SK-N-SH (cell line): ENCODE measurements around the gene GNB5. TPM values are rescaled to one million over a fixed set of nuclear protein-coding genes. Genes with fewer than 3 reads are reported as not detected.

ENCODE experiments used
- CTCF ChIA-PET: fragments of 300-600, 350-600 bp; formaldehyde crosslinking; extraction: SDS; loops from one replicate; lab custom pipeline; 2021; lab: Yijun Ruan, JAX
- POLR2A ChIA-PET: fragments of 350-600 bp; sonication (Branson Sonifier 250); formaldehyde crosslinking; extraction: SDS; loops from one replicate; lab custom pipeline; 2020; ENCODE audit warnings: antibody characterized with exemption, inconsistent platforms; lab: Yijun Ruan, JAX
- DNase-seq: peaks from one replicate; pipeline ENCODE4 v3.0.0; 2012
- H2AFZ ChIP-seq: fragments of 200-600 bp; sonication (generic); 2 replicates; pipeline ENCODE4 v1.8.1; 2016; ENCODE audit warnings: antibody characterized with exemption, mild to moderate bottlenecking, low read depth
- H3F3A ChIP-seq: fragments of 200-600 bp; sonication (generic); replicated peaks from 2 replicates; pipeline ENCODE3; 2016; ENCODE audit warnings: antibody characterized with exemption, mild to moderate bottlenecking; ENCODE audit not compliant: insufficient read depth
- H3K27ac ChIP-seq, 2 experiments: fragments of 200-500 bp in 1 of 2; fragments of 200-600 bp in 1 of 2; sonication (Bioruptor generic) in 1 of 2; sonication (generic), shearing (Covaris generic) in 1 of 2; 2 replicates each; pipeline versions ENCODE4 v1.5.1 to v1.6.1; 2014 to 2016; ENCODE audit warnings: low read depth in 2 of 2, inconsistent platforms in 1 of 2, low read length in 1 of 2, mild to moderate bottlenecking in 1 of 2, mixed read lengths in 1 of 2
- H3K27me3 ChIP-seq: fragments of 200-600 bp; sonication (generic), shearing (Covaris generic); 2 replicates; pipeline ENCODE4 v1.6.1; 2016; ENCODE audit warnings: mixed run types; ENCODE audit not compliant: insufficient read depth
- H3K36me3 ChIP-seq, 2 experiments: fragments of 200-500 bp in 1 of 2; fragments of 200-600 bp in 1 of 2; sonication (Bioruptor generic) in 1 of 2; sonication (generic) in 1 of 2; replicated peaks in 1 of 2; 2 replicates each; pipeline versions ENCODE3 to v1.5.1; 2014 to 2016; ENCODE audit warnings: low read length in 1 of 2, mild to moderate bottlenecking in 1 of 2; ENCODE audit not compliant: insufficient read depth in 2 of 2, control insufficient read depth in 1 of 2
- H3K4me1 ChIP-seq, 2 experiments: fragments of 200-500 bp in 1 of 2; fragments of 200-600 bp in 1 of 2; sonication (Bioruptor generic) in 1 of 2; sonication (generic), shearing (Covaris generic) in 1 of 2; 2 replicates each; pipeline versions ENCODE4 v1.5.1 to v1.6.1; 2014 to 2016; ENCODE audit warnings: low read depth in 1 of 2, low read length in 1 of 2, mixed run types in 1 of 2; ENCODE audit not compliant: insufficient read depth in 2 of 2, control insufficient read depth in 1 of 2
- H3K4me2 ChIP-seq: fragments of 200-600 bp; sonication (generic), shearing (Covaris generic); 2 replicates; pipeline ENCODE4 v1.6.1; 2017; ENCODE audit warnings: mixed run types
- H3K4me3 ChIP-seq, 2 experiments: fragments of 200-500 bp in 1 of 2; fragments of 200-600 bp in 1 of 2; sonication (Bioruptor generic) in 1 of 2; sonication (generic), shearing (Covaris generic) in 1 of 2; 2 replicates each; pipeline versions ENCODE4 v1.5.1 to v1.8.1; 2014 to 2016; ENCODE audit warnings: low read depth in 2 of 2, inconsistent platforms in 1 of 2, low read length in 1 of 2, mild to moderate bottlenecking in 1 of 2, mixed read lengths in 1 of 2, moderate library complexity in 1 of 2
- H3K79me2 ChIP-seq: fragments of 200-600 bp; sonication (generic); 2 replicates; pipeline ENCODE4 v1.8.1; 2017; ENCODE audit warnings: mild to moderate bottlenecking; ENCODE audit not compliant: insufficient read depth
- H3K9ac ChIP-seq: fragments of 200-600 bp; sonication (generic); 2 replicates; pipeline ENCODE4 v1.6.1; 2017; ENCODE audit warnings: mixed run types
- H3K9me2 ChIP-seq: fragments of 200-600 bp; sonication (generic); 2 replicates; pipeline ENCODE4 v1.6.1; 2017; ENCODE audit warnings: mixed run types
- H3K9me3 ChIP-seq: fragments of 200-600 bp; sonication (generic); 2 replicates; pipeline ENCODE4 v1.6.1; 2017; ENCODE audit warnings: mixed run types, mild to moderate bottlenecking, moderate library complexity
- H4K20me1 ChIP-seq: fragments of 200-600 bp; sonication (generic); 2 replicates; pipeline ENCODE4 v1.6.1; 2017; ENCODE audit warnings: mild to moderate bottlenecking, mixed run types; ENCODE audit not compliant: insufficient read depth
- ELF1 ChIP-seq: IDR thresholded peaks from 2 replicates; pipeline ENCODE4 v1.4.0; 2012
- EP300 ChIP-seq, 2 experiments: IDR thresholded peaks; 2 replicates each; pipeline versions ENCODE4 v1.4.0 to v1.6.1; 2012; ENCODE audit warnings: borderline replicate concordance in 1 of 2, low read depth in 1 of 2, low read length in 1 of 2
- EZH2phosphoT487 ChIP-seq: fragments of 200-600 bp; sonication (generic); IDR thresholded peaks from 2 replicates; pipeline ENCODE4 v1.6.1; 2017; ENCODE audit warnings: low read depth, mixed run types, mild to moderate bottlenecking, antibody characterized with exemption, moderate library complexity, borderline replicate concordance
- FOSL2 ChIP-seq: IDR thresholded peaks from 2 replicates; pipeline ENCODE4 v1.4.0; 2012; ENCODE audit warnings: low read depth, mild to moderate bottlenecking, moderate library complexity, borderline replicate concordance
- GABPA ChIP-seq: IDR thresholded peaks from 2 replicates; pipeline ENCODE4 v1.4.0; 2012; ENCODE audit warnings: low read depth, mild to moderate bottlenecking
- JUND ChIP-seq: IDR thresholded peaks from 2 replicates; pipeline ENCODE4 v1.4.0; 2012
- MEF2A ChIP-seq: IDR thresholded peaks from 2 replicates; pipeline ENCODE4 v1.4.0; 2012; ENCODE audit warnings: low read depth, borderline replicate concordance
- MXI1 ChIP-seq: IDR thresholded peaks from 2 replicates; pipeline ENCODE4 v1.6.1; 2012; ENCODE audit warnings: mild to moderate bottlenecking, low read depth, low read length, improper control_type of control experiment
- NFIC ChIP-seq: IDR thresholded peaks from 2 replicates; pipeline ENCODE4 v1.4.0; 2012; ENCODE audit warnings: borderline replicate concordance
- NRF1 ChIP-seq: IDR thresholded peaks from 2 replicates; pipeline ENCODE4 v1.6.1; 2012; ENCODE audit warnings: low read depth, mild to moderate bottlenecking, low read length
- POLR2AphosphoS5 ChIP-seq: IDR thresholded peaks from 2 replicates; pipeline ENCODE4 v1.6.1; 2012; ENCODE audit warnings: low read depth, low read length
- RAD21 ChIP-seq: IDR thresholded peaks from 2 replicates; pipeline ENCODE4 v1.6.1; 2012; ENCODE audit warnings: mild to moderate bottlenecking, low read length
- RCOR1 ChIP-seq: fragments of 150-350 bp; IDR thresholded peaks from 2 replicates; pipeline ENCODE4 v1.6.1; 2017; ENCODE audit warnings: antibody characterized with exemption, low read length
- SIN3A ChIP-seq: IDR thresholded peaks from 2 replicates; pipeline ENCODE4 v1.6.1; 2012; ENCODE audit warnings: low read depth, mild to moderate bottlenecking, low read length, moderate library complexity, borderline replicate concordance
- TAF1 ChIP-seq: IDR thresholded peaks from 2 replicates; pipeline ENCODE4 v1.6.1; 2012; ENCODE audit warnings: low read depth, mild to moderate bottlenecking, low read length, moderate library complexity, borderline replicate concordance
- TCF12 ChIP-seq: IDR thresholded peaks from 2 replicates; pipeline ENCODE4 v1.4.0; 2012
- WGBS: methylation state at CpG from one replicate; pipeline ENCODE4 v1.1.6; 2017; ENCODE audit warnings: low lambda C conversion rate; 5-methylcytosine and 5-hydroxymethylcytosine counted together
- polyA plus RNA-seq, 3 experiments: library from polyadenylated mRNA; depleted of rRNA; stranded (reverse); fragments of >200 nt; gene quantifications; 2 replicates each; pipeline ENCODE4 v1.2.3, GENCODE V29; 2012
- TF ChIP-seq, protein P1 (sequence below): IDR thresholded peaks from 2 replicates; pipeline ENCODE4 v1.4.0; 2012; ENCODE audit warnings: low read depth, borderline replicate concordance
- TF ChIP-seq, protein P2 (sequence below): IDR thresholded peaks from 2 replicates; pipeline ENCODE4 v1.4.0; 2012; ENCODE audit warnings: low read depth
- TF ChIP-seq, protein P3 (sequence below): IDR thresholded peaks from 2 replicates; pipeline ENCODE4 v1.6.1; 2012; ENCODE audit warnings: mild to moderate bottlenecking, low read depth, low read length, moderate library complexity
- TF ChIP-seq, protein P4 (sequence below): IDR thresholded peaks from 2 replicates; pipeline ENCODE4; 2012
- TF ChIP-seq, protein P5 (sequence below): fragments of 150-350 bp; IDR thresholded peaks from 2 replicates; pipeline ENCODE4 v1.6.1; 2016; ENCODE audit warnings: mild to moderate bottlenecking, low read depth, low read length

Gene GNB5
- polyA plus RNA-seq, 1 of the 3 experiments (the other 2 are of a cell fraction): 73.7 TPM

DNA sequence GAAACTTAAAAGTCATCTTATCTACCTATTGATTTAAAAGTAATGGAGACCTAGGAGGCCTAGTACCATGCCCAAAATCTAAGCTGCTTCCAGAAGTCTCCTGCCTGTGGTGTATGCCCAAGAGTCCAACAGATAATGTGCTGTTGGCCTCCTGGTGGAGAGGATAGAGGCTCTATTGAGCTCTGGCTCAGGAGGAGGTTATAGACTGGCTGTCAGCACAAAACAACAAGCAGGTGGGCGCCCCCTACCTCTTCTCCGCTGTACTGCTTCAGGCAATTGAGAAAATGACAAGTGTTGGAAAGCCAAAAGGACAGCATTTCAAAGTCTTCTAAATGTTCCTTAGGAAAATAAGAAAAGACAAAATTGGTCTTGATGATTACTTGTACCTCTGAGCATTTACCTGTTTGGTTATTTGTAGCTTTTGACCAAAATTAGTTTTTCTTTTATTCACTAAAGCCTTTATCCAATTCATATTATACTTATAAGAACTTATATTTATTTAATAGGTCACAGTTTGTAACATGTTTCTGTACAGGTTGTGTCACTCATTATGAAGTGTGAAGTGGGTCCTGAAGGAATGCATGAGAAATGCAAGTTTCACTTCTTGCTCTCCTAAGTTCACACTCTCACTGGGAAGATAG, 17.2 kb upstream of the GNB5 start (continued):
- TF ChIP-seq, protein P1, sequence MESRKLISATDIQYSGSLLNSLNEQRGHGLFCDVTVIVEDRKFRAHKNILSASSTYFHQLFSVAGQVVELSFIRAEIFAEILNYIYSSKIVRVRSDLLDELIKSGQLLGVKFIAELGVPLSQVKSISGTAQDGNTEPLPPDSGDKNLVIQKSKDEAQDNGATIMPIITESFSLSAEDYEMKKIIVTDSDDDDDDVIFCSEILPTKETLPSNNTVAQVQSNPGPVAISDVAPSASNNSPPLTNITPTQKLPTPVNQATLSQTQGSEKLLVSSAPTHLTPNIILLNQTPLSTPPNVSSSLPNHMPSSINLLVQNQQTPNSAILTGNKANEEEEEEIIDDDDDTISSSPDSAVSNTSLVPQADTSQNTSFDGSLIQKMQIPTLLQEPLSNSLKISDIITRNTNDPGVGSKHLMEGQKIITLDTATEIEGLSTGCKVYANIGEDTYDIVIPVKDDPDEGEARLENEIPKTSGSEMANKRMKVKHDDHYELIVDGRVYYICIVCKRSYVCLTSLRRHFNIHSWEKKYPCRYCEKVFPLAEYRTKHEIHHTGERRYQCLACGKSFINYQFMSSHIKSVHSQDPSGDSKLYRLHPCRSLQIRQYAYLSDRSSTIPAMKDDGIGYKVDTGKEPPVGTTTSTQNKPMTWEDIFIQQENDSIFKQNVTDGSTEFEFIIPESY: no peak
- TF ChIP-seq ELF1 (no peak), TCF12 (no peak), POLR2AphosphoS5 (no peak)
- TF ChIP-seq, protein P2, sequence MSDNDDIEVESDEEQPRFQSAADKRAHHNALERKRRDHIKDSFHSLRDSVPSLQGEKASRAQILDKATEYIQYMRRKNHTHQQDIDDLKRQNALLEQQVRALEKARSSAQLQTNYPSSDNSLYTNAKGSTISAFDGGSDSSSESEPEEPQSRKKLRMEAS: no peak
- TF ChIP-seq, protein P3, sequence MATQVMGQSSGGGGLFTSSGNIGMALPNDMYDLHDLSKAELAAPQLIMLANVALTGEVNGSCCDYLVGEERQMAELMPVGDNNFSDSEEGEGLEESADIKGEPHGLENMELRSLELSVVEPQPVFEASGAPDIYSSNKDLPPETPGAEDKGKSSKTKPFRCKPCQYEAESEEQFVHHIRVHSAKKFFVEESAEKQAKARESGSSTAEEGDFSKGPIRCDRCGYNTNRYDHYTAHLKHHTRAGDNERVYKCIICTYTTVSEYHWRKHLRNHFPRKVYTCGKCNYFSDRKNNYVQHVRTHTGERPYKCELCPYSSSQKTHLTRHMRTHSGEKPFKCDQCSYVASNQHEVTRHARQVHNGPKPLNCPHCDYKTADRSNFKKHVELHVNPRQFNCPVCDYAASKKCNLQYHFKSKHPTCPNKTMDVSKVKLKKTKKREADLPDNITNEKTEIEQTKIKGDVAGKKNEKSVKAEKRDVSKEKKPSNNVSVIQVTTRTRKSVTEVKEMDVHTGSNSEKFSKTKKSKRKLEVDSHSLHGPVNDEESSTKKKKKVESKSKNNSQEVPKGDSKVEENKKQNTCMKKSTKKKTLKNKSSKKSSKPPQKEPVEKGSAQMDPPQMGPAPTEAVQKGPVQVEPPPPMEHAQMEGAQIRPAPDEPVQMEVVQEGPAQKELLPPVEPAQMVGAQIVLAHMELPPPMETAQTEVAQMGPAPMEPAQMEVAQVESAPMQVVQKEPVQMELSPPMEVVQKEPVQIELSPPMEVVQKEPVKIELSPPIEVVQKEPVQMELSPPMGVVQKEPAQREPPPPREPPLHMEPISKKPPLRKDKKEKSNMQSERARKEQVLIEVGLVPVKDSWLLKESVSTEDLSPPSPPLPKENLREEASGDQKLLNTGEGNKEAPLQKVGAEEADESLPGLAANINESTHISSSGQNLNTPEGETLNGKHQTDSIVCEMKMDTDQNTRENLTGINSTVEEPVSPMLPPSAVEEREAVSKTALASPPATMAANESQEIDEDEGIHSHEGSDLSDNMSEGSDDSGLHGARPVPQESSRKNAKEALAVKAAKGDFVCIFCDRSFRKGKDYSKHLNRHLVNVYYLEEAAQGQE: no peak

DNA sequence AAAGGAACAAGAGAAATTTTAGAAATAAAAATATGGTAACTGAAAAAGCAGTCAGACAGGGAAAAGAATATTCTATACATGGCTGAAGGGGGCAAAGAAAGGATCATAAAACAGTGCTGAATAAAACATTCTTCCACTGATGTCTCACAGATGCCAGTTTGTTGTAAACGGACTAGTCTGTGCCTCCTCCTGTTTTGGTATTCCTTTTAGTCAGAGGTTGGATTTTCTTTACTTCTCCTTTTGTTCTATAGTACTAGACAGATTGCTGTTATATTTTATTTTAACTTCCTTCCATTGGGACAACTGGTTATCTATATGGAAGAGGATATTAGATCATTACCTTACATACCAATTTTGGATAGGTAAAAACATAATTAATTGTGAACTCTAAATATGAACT, 16.0 kb upstream of the GNB5 start:
- no peak overlapping the region for H3K4me3 ChIP-seq
- H3K9me2 ChIP-seq: no peaks in the 10 kb centered on the region
- no peaks in the 10 kb centered on the region for H4K20me1 ChIP-seq
- 74% methylated on average over 1 of the region's 1 CpG for WGBS
- H3K36me3 ChIP-seq: no peaks in the 10 kb centered on the region
- no peak for DNase-seq
- no peak overlapping the region for H3K27ac ChIP-seq
- POLR2A ChIA-PET: no interaction called here
- H3K4me2 ChIP-seq: no peak overlapping the region
- CTCF ChIA-PET: interaction anchor here (1.4 to 2.1 kb wide), 5 partner anchors 13 to 23 kb away, joined by 4 to 19 read pairs (median 8); partner anchors contain the start of gene GNB5
- no peaks in the 10 kb centered on the region for H3F3A ChIP-seq
- H3K9ac ChIP-seq: no peak overlapping the region
- H3K4me1 ChIP-seq: peaks cover 0 to 6% of the 10 kb centered on the region in 2 experiments; a peak in 2 of 4 replicates
- TF ChIP-seq SIN3A (no peak), EZH2phosphoT487 (no peak), FOSL2 (no peak), GABPA (no peak), EP300 (IDR thresholded peaks at IDR 0.05; ENCODE audit: borderline replicate concordance in 1 of 2, low read depth in 1 of 2, low read length in 1 of 2) (no peak), TAF1 (no peak), MEF2A (no peak), NFIC (no peak), TCF12 (no peak), NRF1 (no peak), RCOR1 (no peak), ELF1 (no peak), JUND (no peak), RAD21 (no peak), MXI1 (no peak)
- TF ChIP-seq, protein P4, sequence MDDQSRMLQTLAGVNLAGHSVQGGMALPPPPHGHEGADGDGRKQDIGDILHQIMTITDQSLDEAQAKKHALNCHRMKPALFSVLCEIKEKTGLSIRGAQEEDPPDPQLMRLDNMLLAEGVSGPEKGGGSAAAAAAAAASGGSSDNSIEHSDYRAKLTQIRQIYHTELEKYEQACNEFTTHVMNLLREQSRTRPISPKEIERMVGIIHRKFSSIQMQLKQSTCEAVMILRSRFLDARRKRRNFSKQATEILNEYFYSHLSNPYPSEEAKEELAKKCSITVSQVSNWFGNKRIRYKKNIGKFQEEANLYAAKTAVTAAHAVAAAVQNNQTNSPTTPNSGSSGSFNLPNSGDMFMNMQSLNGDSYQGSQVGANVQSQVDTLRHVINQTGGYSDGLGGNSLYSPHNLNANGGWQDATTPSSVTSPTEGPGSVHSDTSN: no peak
- TF ChIP-seq, protein P5, sequence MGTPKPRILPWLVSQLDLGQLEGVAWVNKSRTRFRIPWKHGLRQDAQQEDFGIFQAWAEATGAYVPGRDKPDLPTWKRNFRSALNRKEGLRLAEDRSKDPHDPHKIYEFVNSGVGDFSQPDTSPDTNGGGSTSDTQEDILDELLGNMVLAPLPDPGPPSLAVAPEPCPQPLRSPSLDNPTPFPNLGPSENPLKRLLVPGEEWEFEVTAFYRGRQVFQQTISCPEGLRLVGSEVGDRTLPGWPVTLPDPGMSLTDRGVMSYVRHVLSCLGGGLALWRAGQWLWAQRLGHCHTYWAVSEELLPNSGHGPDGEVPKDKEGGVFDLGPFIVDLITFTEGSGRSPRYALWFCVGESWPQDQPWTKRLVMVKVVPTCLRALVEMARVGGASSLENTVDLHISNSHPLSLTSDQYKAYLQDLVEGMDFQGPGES: no peak
- H3K9me3 ChIP-seq: no peaks in the 10 kb centered on the region
- H3K79me2 ChIP-seq: no peaks in the 10 kb centered on the region
- no peaks in the 10 kb centered on the region for H3K27me3 ChIP-seq
- no peak overlapping the region for H2AFZ ChIP-seq
